Measurements from ENCODE around the gene MAGEA6.
"Not testable (repeated sequence)": the region's sequence is repeated elsewhere in the genome, so short reads cannot be mapped to it uniquely, and the experiment has no call there.

The MAGEA6 gene

GRCh38 chrX:152769549-152770289, at the start of gene MAGEA6:
MAGEA6 (minus strand) TSS chrX:152769689; CDS start chrX:152767650, 2,039 bp downstream.
- DNase-seq (ENCODE audit: low read depth); H3K4me3 ChIP-seq (ENCODE audit: low read depth, low read length): not testable (repeated sequence)

- H3K4me3 ChIP-seq (ENCODE audit: low read depth, low read length): no peak overlapping the region
- no peak for DNase-seq (ENCODE audit: low read depth)
These were observed 49.8 kb upstream of the MAGEA6 start for GRCh38 chrX:152819266-152819665.

- no peak for DNase-seq (ENCODE audit: low read depth)
- no peak overlapping the region for H3K4me3 ChIP-seq (ENCODE audit: low read depth, low read length)
These were observed 48.9 kb upstream of the MAGEA6 start for GRCh38 chrX:152818356-152818755.

DNA sequence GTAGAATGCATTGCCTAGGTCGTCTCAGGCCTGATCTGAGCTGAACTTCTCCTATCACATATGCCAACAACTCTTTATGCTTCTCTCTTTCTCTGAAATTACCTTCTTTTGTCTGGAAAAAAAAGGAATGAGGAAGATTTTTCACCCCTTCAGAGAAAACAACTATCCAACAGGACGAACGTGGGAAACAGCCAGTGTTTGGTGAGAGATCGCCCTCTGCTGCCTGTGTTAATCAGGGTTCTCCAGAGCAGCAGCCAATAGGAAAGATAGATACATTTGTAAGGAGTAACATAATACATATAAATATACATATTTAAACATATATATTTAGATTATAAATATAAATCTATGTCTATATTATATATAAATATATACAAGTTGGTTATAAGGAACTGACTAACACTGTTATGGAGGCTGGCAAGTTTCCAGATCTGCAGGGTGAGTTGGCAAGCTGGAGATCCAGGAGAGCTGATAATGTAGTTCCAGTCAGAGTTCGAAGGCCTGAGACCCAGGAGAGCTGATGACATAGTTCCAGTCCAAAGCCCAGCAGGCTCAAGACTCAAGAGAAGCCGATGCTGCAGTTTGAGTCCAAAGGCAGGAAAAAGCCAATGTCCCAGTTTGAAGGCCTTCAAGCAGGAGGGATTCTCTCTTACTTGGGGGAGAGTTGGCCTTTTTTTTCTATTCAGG, 47.7 kb upstream of the MAGEA6 start:
- no peak for DNase-seq (ENCODE audit: low read depth)

GRCh38 chrX:152814048-152814447, 44.6 kb upstream of the MAGEA6 start:
- no peak for DNase-seq (ENCODE audit: low read depth)
- H3K4me3 ChIP-seq (ENCODE audit: low read depth, low read length): no peak overlapping the region

More for the DNA sequence above, 47.7 kb upstream of the MAGEA6 start:
- no peak overlapping the region for H3K4me3 ChIP-seq (ENCODE audit: low read depth, low read length)

DNA sequence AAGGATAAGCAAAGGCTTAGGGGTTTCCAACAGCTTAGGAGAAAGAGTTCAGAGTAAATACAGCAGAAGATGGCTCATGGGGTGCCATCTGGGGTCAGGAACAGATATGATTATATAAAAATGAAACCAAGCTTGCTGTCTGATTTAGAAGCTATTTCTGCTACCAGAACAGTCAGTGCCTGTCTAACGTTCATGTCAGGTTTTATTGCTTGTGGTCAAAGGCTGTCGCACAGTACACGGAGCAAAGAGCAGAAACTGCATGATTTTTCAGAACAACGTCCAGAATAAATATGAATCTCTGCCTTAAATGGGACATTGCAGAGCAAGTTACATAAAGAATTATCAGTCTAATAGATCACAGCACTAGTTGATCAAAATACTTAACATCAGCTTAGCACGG, 43.7 kb upstream of the MAGEA6 start:
- no peak for DNase-seq (ENCODE audit: low read depth)
- H3K4me3 ChIP-seq (ENCODE audit: low read depth, low read length): no peak overlapping the region

DNA sequence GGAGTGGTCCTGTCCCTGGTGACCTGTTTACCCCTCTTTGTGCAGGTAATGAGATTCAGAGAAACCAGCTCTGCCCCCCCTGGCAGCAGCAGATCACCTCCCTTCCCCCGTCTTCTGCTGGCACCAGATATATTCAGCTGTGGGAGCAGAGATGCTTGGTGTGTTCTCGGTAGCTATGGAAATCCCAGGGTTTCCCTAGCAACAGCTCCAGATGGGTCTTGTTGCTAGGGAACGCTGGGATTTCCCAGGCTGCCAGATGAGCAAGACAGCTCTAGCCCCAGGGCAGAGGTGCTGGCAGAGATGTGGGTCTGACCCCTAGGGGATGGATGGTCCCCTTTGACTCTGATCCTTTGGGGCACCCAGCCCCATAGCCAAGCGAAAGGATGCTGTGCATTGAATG, 40.9 kb upstream of the MAGEA6 start:
- no peak overlapping the region for H3K4me3 ChIP-seq (ENCODE audit: low read depth, low read length)
- no peak for DNase-seq (ENCODE audit: low read depth)

- DNase-seq (ENCODE audit: low read depth): no peak
- H3K4me3 ChIP-seq (ENCODE audit: low read depth, low read length): no peak overlapping the region
These were observed 36.5 kb upstream of the MAGEA6 start for GRCh38 chrX:152806035-152806434.

- no peak overlapping the region for H3K4me3 ChIP-seq (ENCODE audit: low read depth, low read length)
- no peak for DNase-seq (ENCODE audit: low read depth)
These were observed 29.5 kb upstream of the MAGEA6 start for GRCh38 chrX:152798945-152799344.

GRCh38 chrX:152787062-152787461, 17.6 kb upstream of the MAGEA6 start:
- DNase-seq (ENCODE audit: low read depth): not testable (repeated sequence)

DNA sequence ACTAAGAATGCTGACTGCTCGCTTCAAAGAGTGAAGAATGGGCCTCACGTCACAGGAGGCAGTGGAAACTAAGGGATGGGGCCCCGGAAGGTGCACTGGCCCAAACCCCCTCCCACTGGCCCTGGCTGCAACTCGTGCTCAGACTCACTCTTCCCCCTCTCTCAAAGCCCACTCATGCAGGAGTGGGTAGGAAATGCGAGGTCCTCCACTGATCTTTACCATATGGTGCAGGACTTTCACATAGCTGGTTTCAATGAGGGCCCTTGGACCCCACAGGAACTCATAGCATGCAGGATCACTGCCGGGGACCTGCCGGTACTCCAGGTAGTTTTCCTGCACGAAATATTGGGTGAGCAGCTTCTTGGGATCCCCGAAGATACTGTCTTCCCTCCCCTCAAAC, 2.9 kb downstream of the MAGEA6 start:
- not testable (repeated sequence) for DNase-seq (ENCODE audit: low read depth); H3K4me3 ChIP-seq (ENCODE audit: low read depth, low read length)

More at GRCh38 chrX:152787062-152787461, 17.6 kb upstream of the MAGEA6 start:
- H3K4me3 ChIP-seq (ENCODE audit: low read depth, low read length): not testable (repeated sequence)

- H3K4me3 ChIP-seq (ENCODE audit: low read depth, low read length); DNase-seq (ENCODE audit: low read depth): not testable (repeated sequence)
These were observed 7.9 kb downstream of the MAGEA6 start for GRCh38 chrX:152761582-152761981.

- not testable (repeated sequence) for H3K4me3 ChIP-seq (ENCODE audit: low read depth, low read length); DNase-seq (ENCODE audit: low read depth)
These were observed 9.9 kb downstream of the MAGEA6 start for GRCh38 chrX:152759544-152759943.

GRCh38 chrX:152758918-152759317, 10.6 kb downstream of the MAGEA6 start, which contains the start of gene CSAG3:
CSAG3 (plus strand) TSS chrX:152759218.
- H3K4me3 ChIP-seq (ENCODE audit: low read depth, low read length); DNase-seq (ENCODE audit: low read depth): not testable (repeated sequence)

GRCh38 chrX:152754871-152755270, 14.6 kb downstream of the MAGEA6 start:
- not testable (repeated sequence) for DNase-seq (ENCODE audit: low read depth); H3K4me3 ChIP-seq (ENCODE audit: low read depth, low read length)

- not testable (repeated sequence) for H3K4me3 ChIP-seq (ENCODE audit: low read depth, low read length); DNase-seq (ENCODE audit: low read depth)
These were observed 15.5 kb downstream of the MAGEA6 start, which contains the start of gene MAGEA2 for GRCh38 chrX:152753686-152754650. MAGEA2 (minus strand) TSS chrX:152753842; CDS start chrX:152751363, 2,479 bp downstream.

DNA sequence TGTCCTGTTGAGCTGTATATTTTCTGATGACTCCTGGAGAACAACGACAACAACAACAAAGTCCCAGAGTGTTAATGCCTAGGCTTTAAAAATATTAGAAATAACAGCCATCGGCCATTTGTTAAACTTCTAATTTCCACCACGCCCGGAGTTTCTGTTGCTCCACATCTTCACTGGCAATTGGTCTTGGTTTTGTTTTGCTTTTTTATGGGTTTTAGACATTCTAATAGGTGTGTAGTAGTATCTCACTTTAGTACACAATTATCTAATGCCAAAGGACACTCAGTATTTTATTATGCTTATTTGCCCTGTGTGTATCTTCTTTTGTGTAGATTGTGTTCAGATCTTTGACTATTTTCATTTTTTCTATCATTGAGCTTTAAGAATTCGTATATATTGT, 30.9 kb downstream of the MAGEA6 start:
- H3K4me3 ChIP-seq (ENCODE audit: low read depth, low read length): no peak overlapping the region
- DNase-seq (ENCODE audit: low read depth): no peak

GRCh38 chrX:152736528-152736927, 33.0 kb downstream of the MAGEA6 start:
- H3K4me3 ChIP-seq (ENCODE audit: low read depth, low read length); DNase-seq (ENCODE audit: low read depth): not testable (repeated sequence)

GRCh38 chrX:152735860-152736511, 33.5 kb downstream of the MAGEA6 start:
- no peak overlapping the region for H3K4me3 ChIP-seq (ENCODE audit: low read depth, low read length)
- DNase-seq (ENCODE audit: low read depth): no peak

Measured in skeletal muscle cell (primary cell).